ENCODE results near the gene KCNJ18.
"Not testable (repeated sequence)": the region's sequence is repeated elsewhere in the genome, so short reads cannot be mapped to it uniquely, and the experiment has no call there.

KCNJ18 gene

GRCh38 chr17:21677911-21678310, 14.4 kb upstream of the KCNJ18 start:
- H3K4me3 ChIP-seq (ENCODE audit: low read length): no peak overlapping the region
- no peak for DNase-seq (ENCODE audit: low read depth)
- no peak for TF ChIP-seq CTCF (conservative IDR thresholded peaks at IDR 0.05; ENCODE audit: low read depth, low read length)

- no peak overlapping the region for H3K4me3 ChIP-seq (ENCODE audit: low read length)
- TF ChIP-seq CTCF (conservative IDR thresholded peaks at IDR 0.05; ENCODE audit: low read depth, low read length): no peak
- DNase-seq (ENCODE audit: low read depth): no peak
These were observed 13.8 kb upstream of the KCNJ18 start for GRCh38 chr17:21678393-21679081.

- H3K4me3 ChIP-seq (ENCODE audit: low read length): no peak overlapping the region
- no peak for DNase-seq (ENCODE audit: low read depth)
- no peak for TF ChIP-seq CTCF (conservative IDR thresholded peaks at IDR 0.05; ENCODE audit: low read depth, low read length)
These were observed 12.8 kb upstream of the KCNJ18 start for GRCh38 chr17:21679256-21680146.

- no peak for DNase-seq (ENCODE audit: low read depth)
- no peak for TF ChIP-seq CTCF (conservative IDR thresholded peaks at IDR 0.05; ENCODE audit: low read depth, low read length)
These were observed 12.0 kb upstream of the KCNJ18 start for GRCh38 chr17:21680366-21680765.

GRCh38 chr17:21680850-21681351, 11.4 kb upstream of the KCNJ18 start:
- not testable (repeated sequence) for H3K4me3 ChIP-seq (ENCODE audit: low read length); DNase-seq (ENCODE audit: low read depth)

More at GRCh38 chr17:21680366-21680765, 12.0 kb upstream of the KCNJ18 start:
- no peak overlapping the region for H3K4me3 ChIP-seq (ENCODE audit: low read length)

- DNase-seq (ENCODE audit: low read depth); H3K4me3 ChIP-seq (ENCODE audit: low read length): not testable (repeated sequence)
These were observed 10.7 kb upstream of the KCNJ18 start for GRCh38 chr17:21681576-21681975.

- not testable (repeated sequence) for H3K4me3 ChIP-seq (ENCODE audit: low read length); DNase-seq (ENCODE audit: low read depth)
These were observed 10.2 kb upstream of the KCNJ18 start for GRCh38 chr17:21682130-21682529.

GRCh38 chr17:21683142-21683712, 9.1 kb upstream of the KCNJ18 start:
- not testable (repeated sequence) for H3K4me3 ChIP-seq (ENCODE audit: low read length); DNase-seq (ENCODE audit: low read depth)

GRCh38 chr17:21683897-21684296, 8.4 kb upstream of the KCNJ18 start:
- H3K4me3 ChIP-seq (ENCODE audit: low read length); DNase-seq (ENCODE audit: low read depth): not testable (repeated sequence)

GRCh38 chr17:21684384-21684783, 7.9 kb upstream of the KCNJ18 start:
- H3K4me3 ChIP-seq (ENCODE audit: low read length); DNase-seq (ENCODE audit: low read depth): not testable (repeated sequence)

- not testable (repeated sequence) for H3K4me3 ChIP-seq (ENCODE audit: low read length); DNase-seq (ENCODE audit: low read depth)
These were observed 7.1 kb upstream of the KCNJ18 start for GRCh38 chr17:21685061-21685795.
